Peyer's patch (tissue), 4 donors: ENCODE data around the gene WLS.

ENCODE experiments used
- POLR2A ChIP-seq, 2 donors: fragments of 450-650 bp; IDR thresholded peaks; one replicate each; pipeline ENCODE4 v1.5.1; 2017; ENCODE audit warnings: antibody characterized with exemption in 2 of 2, mild to moderate bottlenecking in 2 of 2, moderate library complexity in 2 of 2
- TF ChIP-seq, protein P1 (sequence below), 6 experiments: fragments of 450-650 bp in 4 of 6; fragments of 200-600 bp in 2 of 6; sonication (generic) in 1 of 6; IDR thresholded peaks; one replicate each; pipeline ENCODE4 v1.5.1; 2017 to 2019; ENCODE audit warnings: antibody characterized with exemption in 6 of 6, mild to moderate bottlenecking in 3 of 6, moderate library complexity in 1 of 6

DNA sequence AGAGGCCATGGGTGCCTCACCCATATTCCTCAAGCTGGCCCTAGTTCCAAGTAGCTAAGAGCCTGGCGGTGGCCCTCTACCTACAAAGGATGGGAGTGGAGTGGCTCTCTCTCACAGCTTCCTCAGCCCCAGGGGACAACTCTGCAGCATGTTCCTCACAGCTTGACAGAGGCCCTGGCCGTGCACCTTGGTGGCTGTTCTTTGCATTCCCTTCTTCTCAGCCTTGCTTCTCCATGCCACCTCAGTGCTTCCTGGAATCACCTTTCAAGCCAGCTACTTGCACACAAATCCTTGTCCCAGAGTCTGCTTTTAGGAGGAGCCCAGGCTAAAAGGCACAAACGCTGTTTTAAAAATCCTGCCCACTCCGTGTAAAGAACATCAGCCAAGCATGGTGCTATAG, 112.9 kb downstream of the WLS start:
- TF ChIP-seq, protein P1, sequence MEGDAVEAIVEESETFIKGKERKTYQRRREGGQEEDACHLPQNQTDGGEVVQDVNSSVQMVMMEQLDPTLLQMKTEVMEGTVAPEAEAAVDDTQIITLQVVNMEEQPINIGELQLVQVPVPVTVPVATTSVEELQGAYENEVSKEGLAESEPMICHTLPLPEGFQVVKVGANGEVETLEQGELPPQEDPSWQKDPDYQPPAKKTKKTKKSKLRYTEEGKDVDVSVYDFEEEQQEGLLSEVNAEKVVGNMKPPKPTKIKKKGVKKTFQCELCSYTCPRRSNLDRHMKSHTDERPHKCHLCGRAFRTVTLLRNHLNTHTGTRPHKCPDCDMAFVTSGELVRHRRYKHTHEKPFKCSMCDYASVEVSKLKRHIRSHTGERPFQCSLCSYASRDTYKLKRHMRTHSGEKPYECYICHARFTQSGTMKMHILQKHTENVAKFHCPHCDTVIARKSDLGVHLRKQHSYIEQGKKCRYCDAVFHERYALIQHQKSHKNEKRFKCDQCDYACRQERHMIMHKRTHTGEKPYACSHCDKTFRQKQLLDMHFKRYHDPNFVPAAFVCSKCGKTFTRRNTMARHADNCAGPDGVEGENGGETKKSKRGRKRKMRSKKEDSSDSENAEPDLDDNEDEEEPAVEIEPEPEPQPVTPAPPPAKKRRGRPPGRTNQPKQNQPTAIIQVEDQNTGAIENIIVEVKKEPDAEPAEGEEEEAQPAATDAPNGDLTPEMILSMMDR (IDR thresholded peaks at IDR 0.05): no peak
- no peak for TF ChIP-seq POLR2A (IDR thresholded peaks at IDR 0.05)
